Endothelial cell (in vitro differentiated cells): ENCODE data around the gene CCL20. TPM values are rescaled to one million over a fixed set of nuclear protein-coding genes. Genes with fewer than 3 reads are reported as not detected.

ENCODE experiments used
- DNase-seq: peaks from one replicate; pipeline ENCODE4 v3.0.0; 2021; ENCODE audit warnings: low spot score
- H3K27ac Mint-ChIP-seq: one replicate; pipeline ENCODE4 v1.8.0; 2021; ENCODE audit warnings: mixed read lengths, inconsistent platforms; ENCODE audit not compliant: unreplicated experiment
- H3K27me3 Mint-ChIP-seq: one replicate; pipeline ENCODE4 v1.8.0; 2021; ENCODE audit warnings: mild to moderate bottlenecking, moderate library complexity, mixed read lengths, inconsistent platforms; ENCODE audit not compliant: unreplicated experiment
- H3K36me3 Mint-ChIP-seq: one replicate; pipeline ENCODE4 v1.8.0; 2021; ENCODE audit warnings: mild to moderate bottlenecking, low read depth, mixed read lengths, inconsistent platforms; ENCODE audit not compliant: unreplicated experiment
- H3K4me1 Mint-ChIP-seq: one replicate; pipeline ENCODE4 v1.8.0; 2021; ENCODE audit warnings: mild to moderate bottlenecking, mixed read lengths, inconsistent platforms; ENCODE audit not compliant: unreplicated experiment
- H3K4me3 Mint-ChIP-seq: one replicate; pipeline ENCODE4 v1.8.0; 2021; ENCODE audit warnings: mild to moderate bottlenecking, mixed read lengths, inconsistent platforms; ENCODE audit not compliant: unreplicated experiment
- H3K9me3 Mint-ChIP-seq: one replicate; pipeline ENCODE4 v1.8.0; 2021; ENCODE audit warnings: mixed read lengths, inconsistent platforms; ENCODE audit not compliant: unreplicated experiment
- CTCF ChIP-seq: fragments of 200-600 bp; sonication (generic); IDR thresholded peaks from one replicate; pipeline ENCODE4 v1.5.0; 2021; ENCODE audit warnings: antibody characterized with exemption; ENCODE audit not compliant: unreplicated experiment
- total RNA-seq: library from RNA; stranded (reverse); fragmentation: NEBNext Ultra II Directional; extraction: Animal tissue kit (Norgen Biotek cat#: 25700); gene quantifications from one replicate; pipeline ENCODE4 v1.2.1, GENCODE V29; 2021; ENCODE audit not compliant: unreplicated experiment

The CCL20 gene
- total RNA-seq, 1 donor from 2014 or later = not detected

- DNase-seq = no peak
- Mint-ChIP-seq H3K9me3 (no peaks in the 10 kb centered on the region), H3K27me3 (no peaks in the 10 kb centered on the region), H3K36me3 (no peaks in the 10 kb centered on the region), H3K27ac (no peak overlapping the region), H3K4me3 (no peak overlapping the region), H3K4me1 (peaks cover 7% of the 10 kb centered on the region)
- TF ChIP-seq CTCF = no peak
Measured at GRCh38 chr2:227853765-227854271, 40.2 kb downstream of the CCL20 start.

GRCh38 chr2:227855440-227855839 is 41.8 kb downstream of the CCL20 start:
- H3K27me3 Mint-ChIP-seq = no peaks in the 10 kb centered on the region

GRCh38 chr2:227856697-227857096 is 43.1 kb downstream of the CCL20 start:
- peaks cover 13% of the 10 kb centered on the region for H3K4me1 Mint-ChIP-seq
- no peaks in the 10 kb centered on the region for H3K27me3 Mint-ChIP-seq
- no peak for DNase-seq
- H3K36me3 Mint-ChIP-seq = no peaks in the 10 kb centered on the region
- no peak overlapping the region for H3K4me3 Mint-ChIP-seq
- H3K27ac Mint-ChIP-seq = no peak overlapping the region
- no peak for TF ChIP-seq CTCF
- no peaks in the 10 kb centered on the region for H3K9me3 Mint-ChIP-seq

More at GRCh38 chr2:227855440-227855839, 41.8 kb downstream of the CCL20 start:
- H3K4me1 Mint-ChIP-seq = peaks cover 10% of the 10 kb centered on the region
- H3K4me3 Mint-ChIP-seq = no peak overlapping the region
- no peaks in the 10 kb centered on the region for H3K36me3 Mint-ChIP-seq
- no peaks in the 10 kb centered on the region for H3K9me3 Mint-ChIP-seq
- no peak for TF ChIP-seq CTCF
- DNase-seq = no peak
- no peak overlapping the region for H3K27ac Mint-ChIP-seq

GRCh38 chr2:227860221-227860641 is 46.6 kb downstream of the CCL20 start:
- H3K27ac Mint-ChIP-seq = no peak overlapping the region
- no peaks in the 10 kb centered on the region for H3K36me3 Mint-ChIP-seq
- TF ChIP-seq CTCF = no peak

GRCh38 chr2:227861011-227861410 is 47.4 kb downstream of the CCL20 start:
- H3K36me3 Mint-ChIP-seq = no peaks in the 10 kb centered on the region
- DNase-seq = no peak
- no peak for TF ChIP-seq CTCF
- H3K27me3 Mint-ChIP-seq = no peaks in the 10 kb centered on the region
- no peak overlapping the region for H3K4me3 Mint-ChIP-seq
- no peak overlapping the region for H3K27ac Mint-ChIP-seq
- peaks cover 10% of the 10 kb centered on the region for H3K4me1 Mint-ChIP-seq
- no peaks in the 10 kb centered on the region for H3K9me3 Mint-ChIP-seq

More at GRCh38 chr2:227860221-227860641, 46.6 kb downstream of the CCL20 start:
- H3K9me3 Mint-ChIP-seq = no peaks in the 10 kb centered on the region
- DNase-seq = no peak
- H3K4me3 Mint-ChIP-seq = no peak overlapping the region
- no peaks in the 10 kb centered on the region for H3K27me3 Mint-ChIP-seq
- H3K4me1 Mint-ChIP-seq = peaks cover 13% of the 10 kb centered on the region
